Hypothalamus (tissue), 51 donors: ENCODE results near the gene CKB.

Experiments
- DNase-seq, 51 donors: peaks; one replicate each; lab custom pipeline; 2025; lab: John Stamatoyannopoulos, UW

Gene CKB

GRCh38 chr14:103550451-103551337, 28.1 kb upstream of the CKB start:
- peak in 1 of 51 donors; percentile 61 for DNase-seq

- DNase-seq, result peak in 42 of 51 donors; percentile 19 to 89 (median 73)
Observed at GRCh38 chr14:103549361-103550311, 27.0 kb upstream of the CKB start.

- DNase-seq, result peak in 19 of 51 donors; percentile 27 to 82 (median 55)
Observed at GRCh38 chr14:103548463-103549351, 26.1 kb upstream of the CKB start.

GRCh38 chr14:103547941-103548462, 25.4 kb upstream of the CKB start:
- DNase-seq, result no peak

- no peak for DNase-seq
Observed at GRCh38 chr14:103547455-103547940, 24.9 kb upstream of the CKB start.

GRCh38 chr14:103546652-103547454, 24.2 kb upstream of the CKB start:
- peak in 48 of 51 donors; percentile 21 to 87 (median 65) for DNase-seq

GRCh38 chr14:103545915-103546651, 23.5 kb upstream of the CKB start:
- DNase-seq, result no peak

- no peak for DNase-seq
Observed at GRCh38 chr14:103545219-103545914, 22.7 kb upstream of the CKB start.

- peak in 46 of 51 donors; percentile 36 to 91 (median 80) for DNase-seq
Observed at GRCh38 chr14:103544388-103545218, 22.0 kb upstream of the CKB start.

- peak in 15 of 51 donors; percentile 38 to 63 (median 54) for DNase-seq
Observed at GRCh38 chr14:103543721-103544387, 21.2 kb upstream of the CKB start.

GRCh38 chr14:103543140-103543539, 20.5 kb upstream of the CKB start:
- DNase-seq, result peak in 20 of 51 donors; percentile 67 to 88 (median 78)

- DNase-seq, result peak in 49 of 51 donors; percentile 47 to 97 (median 89)
Observed at GRCh38 chr14:103542605-103543088, 20.0 kb upstream of the CKB start.

GRCh38 chr14:103541709-103542604, 19.3 kb upstream of the CKB start:
- peak in 8 of 51 donors; percentile 63 to 76 (median 68) for DNase-seq

GRCh38 chr14:103540821-103541708, 18.4 kb upstream of the CKB start:
- no peak for DNase-seq
